Fibroblast of villous mesenchyme (primary cell): Measurements from ENCODE around the gene FITM2. TPM values are rescaled to one million over a fixed set of nuclear protein-coding genes. Genes with fewer than 3 reads are reported as not detected.

Experiments
- DNase-seq: peaks from one replicate; pipeline ENCODE4 v3.0.0-alpha.2; 2010; ENCODE audit warnings: low read depth
- H3K4me3 ChIP-seq: 2 replicates; pipeline ENCODE4 v1.5.1; 2011; ENCODE audit warnings: low read depth, mild to moderate bottlenecking, low read length
- CTCF ChIP-seq: IDR thresholded peaks from 2 replicates; pipeline ENCODE4 v1.5.1; 2012; ENCODE audit warnings: low read depth, mild to moderate bottlenecking, low read length; ENCODE audit not compliant: insufficient read depth
- total RNA-seq: library from RNA; depleted of rRNA; stranded (reverse); fragments of >200 nt; gene quantifications from 2 replicates; pipeline ENCODE4 v1.2.3, GENCODE V29; 2012

FITM2 gene
- total RNA-seq, 1 donor: 10.8 TPM

GRCh38 chr20:44280387-44280786, 30.6 kb downstream of the FITM2 start:
- DNase-seq: no peak
- TF ChIP-seq CTCF: no peak
- H3K4me3 ChIP-seq: no peak overlapping the region

GRCh38 chr20:44279228-44279627, 31.8 kb downstream of the FITM2 start:
- TF ChIP-seq CTCF: no peak
- no peak overlapping the region for H3K4me3 ChIP-seq
- DNase-seq: peak; percentile 14

- no peak for TF ChIP-seq CTCF
- H3K4me3 ChIP-seq: no peak overlapping the region
- DNase-seq: no peak
These were observed 36.5 kb downstream of the FITM2 start for GRCh38 chr20:44274303-44275017.

GRCh38 chr20:44273231-44274215, 37.5 kb downstream of the FITM2 start:
- DNase-seq: no peak
- H3K4me3 ChIP-seq: no peak overlapping the region
- TF ChIP-seq CTCF: no peak

GRCh38 chr20:44271915-44272663, 38.9 kb downstream of the FITM2 start:
- no peak overlapping the region for H3K4me3 ChIP-seq
- no peak for DNase-seq
- peak; percentile 8 for TF ChIP-seq CTCF

- DNase-seq: no peak
- no peak for TF ChIP-seq CTCF
- H3K4me3 ChIP-seq: no peak overlapping the region
These were observed 42.2 kb downstream of the FITM2 start for GRCh38 chr20:44268802-44269201.
